Osteoblast (primary cell): ENCODE measurements around the gene BLOC1S4. TPM values are rescaled to one million over a fixed set of nuclear protein-coding genes. Genes with fewer than 3 reads are reported as not detected.
A peak's percentile ranks its signal among the peaks of the same experiment; 100 is the strongest.
"Not testable (repeated sequence)": the region's sequence is repeated elsewhere in the genome, so short reads cannot be mapped to it uniquely, and the experiment has no call there.

Source experiments
- DNase-seq: peaks from one replicate; pipeline ENCODE4 v3.0.0; 2011; ENCODE audit warnings: low spot score, mixed read lengths; ENCODE audit not compliant: insufficient read length; ENCODE audit errors: missing footprints
- H2AFZ ChIP-seq: 2 replicates; pipeline ENCODE4 v1.6.0; 2011; ENCODE audit warnings: mild to moderate bottlenecking, low read length
- H3K27ac ChIP-seq: 2 replicates; pipeline ENCODE4 v1.5.1; 2011; ENCODE audit warnings: mild to moderate bottlenecking, low read depth, low read length, moderate library complexity
- H3K27me3 ChIP-seq: 2 replicates; pipeline ENCODE4 v1.6.0; 2012; ENCODE audit warnings: mild to moderate bottlenecking, control low read depth, inconsistent platforms, low read length, moderate library complexity; ENCODE audit not compliant: insufficient read depth
- H3K36me3 ChIP-seq: 2 replicates; pipeline ENCODE4 v1.5.1; 2011; ENCODE audit warnings: mild to moderate bottlenecking, low read length, control low read depth, moderate library complexity; ENCODE audit not compliant: insufficient read depth
- H3K4me1 ChIP-seq: 2 replicates; pipeline ENCODE4 v1.5.1; 2011; ENCODE audit warnings: mild to moderate bottlenecking, low read length, control low read depth, moderate library complexity; ENCODE audit not compliant: insufficient read depth
- H3K4me2 ChIP-seq: 2 replicates; pipeline ENCODE4 v1.6.0; 2011; ENCODE audit warnings: mild to moderate bottlenecking, low read length; ENCODE audit not compliant: insufficient read depth
- H3K4me3 ChIP-seq: fragments of 200-600 bp; sonication (generic); 3 replicates; pipeline ENCODE4 v1.5.1; 2012; ENCODE audit warnings: mild to moderate bottlenecking, low read length, inconsistent platforms; ENCODE audit not compliant: insufficient read depth
- H3K79me2 ChIP-seq: 2 replicates; pipeline ENCODE4 v1.6.0; 2012; ENCODE audit warnings: mild to moderate bottlenecking, low read length, control low read depth, inconsistent platforms; ENCODE audit not compliant: insufficient read depth
- H3K9me3 ChIP-seq: 2 replicates; pipeline ENCODE4 v1.5.1; 2011; ENCODE audit warnings: low read depth, low read length, control low read depth
- H4K20me1 ChIP-seq: 2 replicates; pipeline ENCODE4 v1.6.0; 2012; ENCODE audit warnings: mild to moderate bottlenecking, low read length, control low read depth; ENCODE audit not compliant: insufficient read depth
- CTCF ChIP-seq: IDR thresholded peaks from 2 replicates; pipeline ENCODE4 v1.5.1; 2011; ENCODE audit warnings: mild to moderate bottlenecking, low read depth, low read length, moderate library complexity; ENCODE audit errors: extremely low read depth
- total RNA-seq: library from RNA; depleted of rRNA; stranded (reverse); fragments of >200 nt; gene quantifications from 2 replicates; pipeline ENCODE4 v1.2.3, GENCODE V29; 2012

BLOC1S4 gene
- total RNA-seq, 1 donor = 10.9 TPM

- peaks cover 20% of the 10 kb centered on the region for H3K79me2 ChIP-seq
- no peaks in the 10 kb centered on the region for H3K36me3 ChIP-seq
- H3K4me3 ChIP-seq = no peak overlapping the region
- peaks cover 10% of the 10 kb centered on the region for H3K4me1 ChIP-seq
- DNase-seq = no peak
- no peak overlapping the region for H3K4me2 ChIP-seq
- H2AFZ ChIP-seq = peak overlapping the region; percentile 79
- no peak for TF ChIP-seq CTCF
- H3K27ac ChIP-seq = no peak overlapping the region
- no peaks in the 10 kb centered on the region for H3K9me3 ChIP-seq
- peaks cover 20% of the 10 kb centered on the region for H4K20me1 ChIP-seq
- H3K27me3 ChIP-seq = no peaks in the 10 kb centered on the region
These were observed 5.1 kb downstream of the BLOC1S4 start for GRCh38 chr4:6721121-6721520.

GRCh38 chr4:6722891-6723290 lies 6.9 kb downstream of the BLOC1S4 start:
- Histone ChIP-seq H3K79me2 (peaks cover 5% of the 10 kb centered on the region), H3K27ac (no peak overlapping the region), H2AFZ (no peak overlapping the region), H3K9me3 (no peaks in the 10 kb centered on the region), H3K4me1 (peaks cover 12% of the 10 kb centered on the region), H3K4me3 (no peak overlapping the region), H3K4me2 (no peak overlapping the region), H3K27me3 (no peaks in the 10 kb centered on the region), H3K36me3 (no peaks in the 10 kb centered on the region), H4K20me1 (peaks cover 5% of the 10 kb centered on the region)
- no peak for DNase-seq
- no peak for TF ChIP-seq CTCF

- H3K27ac ChIP-seq = no peak overlapping the region
- peaks cover 12% of the 10 kb centered on the region for H3K4me1 ChIP-seq
- no peak overlapping the region for H3K4me2 ChIP-seq
- H4K20me1 ChIP-seq = no peaks in the 10 kb centered on the region
- no peak overlapping the region for H2AFZ ChIP-seq
- H3K9me3 ChIP-seq = no peaks in the 10 kb centered on the region
- DNase-seq = no peak
- H3K36me3 ChIP-seq = no peaks in the 10 kb centered on the region
- H3K27me3 ChIP-seq = no peaks in the 10 kb centered on the region
- no peak for TF ChIP-seq CTCF
- H3K4me3 ChIP-seq = no peak overlapping the region
- no peaks in the 10 kb centered on the region for H3K79me2 ChIP-seq
These were observed 7.9 kb downstream of the BLOC1S4 start for GRCh38 chr4:6723851-6724250.

- H3K79me2 ChIP-seq = no peaks in the 10 kb centered on the region
- no peak overlapping the region for H3K4me2 ChIP-seq
- peak; percentile 93 for DNase-seq
- H3K27me3 ChIP-seq = no peaks in the 10 kb centered on the region
- no peaks in the 10 kb centered on the region for H3K9me3 ChIP-seq
- H3K27ac ChIP-seq = no peak overlapping the region
- no peaks in the 10 kb centered on the region for H3K36me3 ChIP-seq
- TF ChIP-seq CTCF = no peak
- H3K4me3 ChIP-seq = no peak overlapping the region
- H2AFZ ChIP-seq = peak overlapping the region; percentile 89
- H3K4me1 ChIP-seq = peaks cover 12% of the 10 kb centered on the region
- no peaks in the 10 kb centered on the region for H4K20me1 ChIP-seq
These were observed 8.6 kb downstream of the BLOC1S4 start for GRCh38 chr4:6724421-6725111.

- not testable (repeated sequence) for H3K4me2 ChIP-seq, H3K27ac ChIP-seq, H3K79me2 ChIP-seq, H3K9me3 ChIP-seq, H3K4me1 ChIP-seq, H2AFZ ChIP-seq, H3K36me3 ChIP-seq, DNase-seq, H3K27me3 ChIP-seq, H4K20me1 ChIP-seq, H3K4me3 ChIP-seq
These were observed 9.5 kb downstream of the BLOC1S4 start for GRCh38 chr4:6725427-6725961.
